ENCODE results near the gene PODXL2.

DNA sequence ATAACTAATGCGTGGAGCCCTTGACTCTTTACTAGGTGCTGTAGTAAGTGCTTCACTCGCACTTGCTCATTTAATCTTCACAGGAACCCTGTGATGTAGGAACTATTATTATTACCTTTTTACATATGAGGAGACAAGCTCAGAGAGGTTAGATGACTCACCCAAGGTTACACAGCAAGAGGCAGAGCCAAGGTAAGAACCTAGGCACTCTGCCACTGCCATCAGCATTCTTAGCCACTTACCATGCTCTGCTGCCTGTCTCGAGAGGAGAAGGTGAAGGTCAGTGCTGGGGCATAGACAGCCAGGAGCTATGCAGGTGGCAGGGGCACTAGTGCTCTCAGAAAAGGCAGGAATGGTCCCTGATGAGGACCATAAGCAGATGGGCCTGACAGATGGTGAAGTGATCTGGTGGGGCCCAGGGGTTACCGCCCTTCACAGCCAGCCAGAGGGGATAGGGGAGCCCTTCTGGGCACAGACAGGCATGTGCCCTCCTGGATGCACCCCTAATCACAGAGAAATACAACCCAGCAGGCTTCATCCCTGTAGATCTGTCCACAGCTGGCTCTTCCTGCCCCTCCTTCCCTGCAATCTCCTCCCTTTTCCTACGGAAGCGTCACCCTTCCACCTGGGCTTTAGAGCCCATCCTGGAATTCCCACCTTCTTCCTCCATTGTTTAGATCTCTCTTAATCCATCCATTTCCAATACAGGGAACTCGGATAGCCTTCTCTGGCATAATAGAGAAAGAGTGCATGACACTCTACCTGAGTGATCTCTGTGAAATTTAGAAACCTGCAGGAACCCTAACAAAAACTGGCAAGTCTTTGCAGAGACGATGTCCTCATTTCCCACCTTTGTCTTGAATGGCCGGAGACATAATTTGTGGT lies 70.7 kb downstream of the PODXL2 start:
- no peak for TF ChIP-seq EZH2 (IDR thresholded peaks at IDR 0.05; ENCODE audit: insufficient read depth, low read length)
- TF ChIP-seq, protein P1, sequence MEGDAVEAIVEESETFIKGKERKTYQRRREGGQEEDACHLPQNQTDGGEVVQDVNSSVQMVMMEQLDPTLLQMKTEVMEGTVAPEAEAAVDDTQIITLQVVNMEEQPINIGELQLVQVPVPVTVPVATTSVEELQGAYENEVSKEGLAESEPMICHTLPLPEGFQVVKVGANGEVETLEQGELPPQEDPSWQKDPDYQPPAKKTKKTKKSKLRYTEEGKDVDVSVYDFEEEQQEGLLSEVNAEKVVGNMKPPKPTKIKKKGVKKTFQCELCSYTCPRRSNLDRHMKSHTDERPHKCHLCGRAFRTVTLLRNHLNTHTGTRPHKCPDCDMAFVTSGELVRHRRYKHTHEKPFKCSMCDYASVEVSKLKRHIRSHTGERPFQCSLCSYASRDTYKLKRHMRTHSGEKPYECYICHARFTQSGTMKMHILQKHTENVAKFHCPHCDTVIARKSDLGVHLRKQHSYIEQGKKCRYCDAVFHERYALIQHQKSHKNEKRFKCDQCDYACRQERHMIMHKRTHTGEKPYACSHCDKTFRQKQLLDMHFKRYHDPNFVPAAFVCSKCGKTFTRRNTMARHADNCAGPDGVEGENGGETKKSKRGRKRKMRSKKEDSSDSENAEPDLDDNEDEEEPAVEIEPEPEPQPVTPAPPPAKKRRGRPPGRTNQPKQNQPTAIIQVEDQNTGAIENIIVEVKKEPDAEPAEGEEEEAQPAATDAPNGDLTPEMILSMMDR (IDR thresholded peaks at IDR 0.05; ENCODE audit: insufficient read depth, low read depth, low read length), result no peak

Data from astrocyte (in vitro differentiated cells and primary cell).